ENCODE measurements around the gene FOXP4. TPM values are rescaled to one million over a fixed set of nuclear protein-coding genes. Genes with fewer than 3 reads are reported as not detected.

FOXP4 gene
- total and polyA plus RNA-seq, 9 donors, result 2.3 to 37.4 (median 15.5) TPM

GRCh38 chr6:41625442-41625841, 79.3 kb downstream of the FOXP4 start:
- DNase-seq, result no peak
- H3K27ac ChIP-seq, result no peak overlapping the region
- no peaks in the 10 kb centered on the region for H3K27me3 ChIP-seq
- intact Hi-C loops (cut with DNase I), result no loop called here
- no peaks in the 10 kb centered on the region for H3K36me3 ChIP-seq
- H3K4me3 ChIP-seq, result no peak overlapping the region
- H3K9me3 ChIP-seq, result peaks cover 0 to 4% of the 10 kb centered on the region in 2 donors
- H3K4me1 ChIP-seq (ENCODE audit: insufficient read depth), result no peaks in the 10 kb centered on the region
- WGBS, 3 donors, result 34 to 45% (median 41%) methylated on average over 6 of the region's 6 CpGs
- TF ChIP-seq POLR2A (IDR thresholded peaks at IDR 0.05) (no peak), CTCF (IDR thresholded peaks at IDR 0.05) (no peak), EP300 (IDR thresholded peaks at IDR 0.05) (no peak)

- H3K9me3 ChIP-seq, result no peaks in the 10 kb centered on the region
- H3K36me3 ChIP-seq, result no peaks in the 10 kb centered on the region
- no peak for DNase-seq
- H3K4me3 ChIP-seq, result no peak overlapping the region
- intact Hi-C loops (cut with DNase I), result no loop called here
- no peaks in the 10 kb centered on the region for H3K27me3 ChIP-seq
- H3K4me1 ChIP-seq (ENCODE audit: insufficient read depth), result no peaks in the 10 kb centered on the region
- 94 to 99% (median 96%) methylated on average over 4 of the region's 4 CpGs for WGBS, 3 donors
- no peak for TF ChIP-seq CTCF (IDR thresholded peaks at IDR 0.05)
- TF ChIP-seq POLR2A (IDR thresholded peaks at IDR 0.05), result no peak
- TF ChIP-seq EP300 (IDR thresholded peaks at IDR 0.05), result no peak
- H3K27ac ChIP-seq, result no peak overlapping the region
Measured at GRCh38 chr6:41626022-41626421, 79.8 kb downstream of the FOXP4 start.

GRCh38 chr6:41626917-41627316, 80.7 kb downstream of the FOXP4 start:
- DNase-seq, result no peak
- no peak for TF ChIP-seq POLR2A (IDR thresholded peaks at IDR 0.05)
- no peak for TF ChIP-seq CTCF (IDR thresholded peaks at IDR 0.05)
- TF ChIP-seq EP300 (IDR thresholded peaks at IDR 0.05), result no peak

GRCh38 chr6:41629128-41629527, 82.9 kb downstream of the FOXP4 start:
- no peaks in the 10 kb centered on the region for H3K4me1 ChIP-seq (ENCODE audit: insufficient read depth)
- H3K4me3 ChIP-seq, result no peak overlapping the region
- 97 to 100% (median 100%) methylated on average over 2 of the region's 2 CpGs for WGBS, 3 donors
- no peaks in the 10 kb centered on the region for H3K27me3 ChIP-seq
- no peak overlapping the region for H3K27ac ChIP-seq
- intact Hi-C loops (cut with DNase I), result no loop called here
- no peak for TF ChIP-seq EP300 (IDR thresholded peaks at IDR 0.05)
- no peak for TF ChIP-seq POLR2A (IDR thresholded peaks at IDR 0.05)
- no peak for TF ChIP-seq CTCF (IDR thresholded peaks at IDR 0.05)
- no peaks in the 10 kb centered on the region for H3K36me3 ChIP-seq
- no peaks in the 10 kb centered on the region for H3K9me3 ChIP-seq
- no peak for DNase-seq

More at GRCh38 chr6:41626917-41627316, 80.7 kb downstream of the FOXP4 start:
- 84 to 88% (median 85%) methylated on average over 8 of the region's 8 CpGs for WGBS, 3 donors
- no peaks in the 10 kb centered on the region for H3K36me3 ChIP-seq
- H3K4me3 ChIP-seq, result no peak overlapping the region
- H3K4me1 ChIP-seq (ENCODE audit: insufficient read depth), result no peaks in the 10 kb centered on the region
- no peak overlapping the region for H3K27ac ChIP-seq
- intact Hi-C loops (cut with DNase I), result no loop called here
- no peaks in the 10 kb centered on the region for H3K9me3 ChIP-seq
- H3K27me3 ChIP-seq, result no peaks in the 10 kb centered on the region
